Tibial nerve (tissue), 3 donors: ENCODE data around the gene CAPN11.

Experiments
- CTCF ChIP-seq, 5 experiments: fragments of 200-600 bp in 3 of 5; fragments of 450-650 bp in 2 of 5; sonication (generic) in 3 of 5; IDR thresholded peaks; one replicate each; pipeline ENCODE4 v1.5.1; 2016 to 2019; ENCODE audit warnings: antibody characterized with exemption in 5 of 5, mild to moderate bottlenecking in 3 of 5, moderate library complexity in 2 of 5
- POLR2A ChIP-seq, 2 donors: fragments of 450-650 bp; IDR thresholded peaks; one replicate each; pipeline ENCODE4 v1.6.1; 2017; ENCODE audit warnings: antibody characterized with exemption in 2 of 2, mild to moderate bottlenecking in 2 of 2, moderate library complexity in 2 of 2

DNA sequence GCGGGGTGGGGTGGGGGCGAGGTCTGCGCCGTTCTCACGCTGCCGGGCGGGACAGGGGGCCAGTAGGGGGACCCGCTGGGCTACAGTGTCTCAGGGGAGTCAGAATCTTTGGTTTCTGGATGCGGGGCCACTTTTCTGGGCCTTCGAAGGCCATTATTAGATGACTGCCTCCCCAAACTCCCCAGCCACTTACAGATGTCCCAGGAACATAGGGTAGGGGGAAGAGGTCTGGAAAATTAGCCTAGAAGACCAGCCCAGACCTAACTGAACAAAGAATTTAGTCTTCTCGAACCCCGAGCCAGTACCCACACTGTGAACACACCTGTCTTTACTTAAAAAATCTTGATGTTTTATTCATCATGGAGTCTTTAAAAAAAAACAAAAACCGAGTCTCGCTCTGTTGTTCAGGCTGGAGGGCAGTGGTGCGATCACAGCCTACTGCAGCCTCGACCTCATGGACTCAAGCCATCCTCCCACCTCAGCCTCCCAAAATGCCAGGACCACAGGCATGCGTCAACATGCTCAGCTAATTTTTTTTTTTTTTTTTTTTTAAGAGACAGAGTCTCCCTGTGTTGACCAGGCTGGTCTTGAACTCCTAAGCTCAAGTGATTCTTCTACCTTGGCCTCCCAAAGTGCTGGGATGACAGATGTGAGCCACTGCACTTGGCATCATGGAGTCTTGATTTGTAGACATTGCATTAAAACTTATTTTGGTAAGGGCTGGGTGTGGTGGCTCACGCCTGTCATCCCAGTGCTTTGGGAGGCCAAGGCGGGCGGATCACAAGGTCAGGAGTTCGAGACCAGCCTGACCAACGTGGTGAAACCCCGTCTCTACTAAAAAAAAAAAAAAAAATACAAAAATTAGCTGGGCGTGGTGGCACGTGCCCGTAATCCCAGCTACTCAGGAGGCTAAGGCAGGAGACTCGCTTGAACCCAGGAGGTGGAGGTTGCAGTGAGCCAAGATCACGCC lies 61.5 kb downstream of the CAPN11 start:
- TF ChIP-seq CTCF (IDR thresholded peaks at IDR 0.05) (no peak), POLR2A (IDR thresholded peaks at IDR 0.05) (no peak)
